Panc1 (cell line): ENCODE results near the gene PRUNE2.

ENCODE experiments used
- CTCF ChIP-seq: fragments of 450-650 bp; IDR thresholded peaks from 2 replicates; pipeline ENCODE4 v1.5.1; 2017; ENCODE audit warnings: mild to moderate bottlenecking
- SIN3A ChIP-seq: IDR thresholded peaks from 2 replicates; pipeline ENCODE4 v1.6.1; 2012; ENCODE audit warnings: low read depth, mild to moderate bottlenecking, low read length, moderate library complexity, borderline replicate concordance; ENCODE audit not compliant: insufficient read depth

- TF ChIP-seq CTCF (no peak), SIN3A (no peak)
Measured at GRCh38 chr9:76733096-76733495, 172.8 kb downstream of the PRUNE2 start.
